HCT116 (cell line): Measurements from ENCODE around the gene TTC39C. TPM values are rescaled to one million over a fixed set of nuclear protein-coding genes. Genes with fewer than 3 reads are reported as not detected.
"Not testable (repeated sequence)": the region's sequence is repeated elsewhere in the genome, so short reads cannot be mapped to it uniquely, and the experiment has no call there.

Experiments used
- ATAC-seq: fragments of 200-7000 bp; cut with Tn5 transposase; 2 replicates; pipeline ENCODE4 v1.9.1; 2020; ENCODE audit warnings: mild to moderate bottlenecking, moderate library complexity
- BruUV-seq: library from RNA; stranded (reverse); fragments of 400-500 nt; replicated peaks from 2 replicates; lab custom pipeline; 2021; lab: Mats Ljungman, UMichigan
- CTCF ChIA-PET: fragments of 300-600 bp; sonication (Branson Sonifier 250); formaldehyde crosslinking; loops from one replicate; lab custom pipeline; 2021; ENCODE audit warnings: antibody characterized with exemption; lab: Charles Lee
- POLR2A ChIA-PET: fragments of 300-600, 350-600 bp; sonication (Branson Sonifier 250); formaldehyde crosslinking; loops from one replicate; lab custom pipeline; 2021; ENCODE audit warnings: antibody characterized with exemption; lab: Charles Lee
- RAD21 ChIA-PET, 2 experiments: fragments of 300-600 bp; sonication (Branson Sonifier 250); formaldehyde crosslinking; loops; one replicate each; lab custom pipeline; 2023; ENCODE audit warnings: low total read pairs in 2 of 2; ENCODE audit not compliant: uncharacterized antibody in 2 of 2, unreplicated experiment in 2 of 2, low non-redundant PET in 1 of 2; lab: Charles Lee
- DNase-seq: peaks from one replicate; pipeline ENCODE4 v3.0.0-alpha.2; 2010; ENCODE audit warnings: low read depth, low spot score
- H2AFZ ChIP-seq: fragments of 200-600 bp; shearing (Covaris generic), sonication (generic); 2 replicates; pipeline ENCODE4 v1.6.1; 2017; ENCODE audit warnings: low read depth, mixed run types, mixed read lengths, antibody characterized with exemption, low read length; ENCODE audit not compliant: poor library complexity, severe bottlenecking
- H3K27ac ChIP-seq: 2 replicates; pipeline ENCODE4 v1.5.1; 2012; ENCODE audit warnings: low read depth, low read length
- H3K27me3 ChIP-seq: fragments of 200-600 bp; sonication (generic); 2 replicates; pipeline ENCODE4 v1.6.1; 2016; ENCODE audit warnings: mixed run types, low read length, mixed read lengths; ENCODE audit not compliant: insufficient read depth
- H3K36me3 ChIP-seq, 2 experiments: fragments of 200-500 bp in 1 of 2; fragments of 200-600 bp in 1 of 2; sonication (Bioruptor generic) in 1 of 2; sonication (generic) in 1 of 2; 2 replicates each; pipeline versions ENCODE4 v1.5.1 to v1.6.1; 2014 to 2016; ENCODE audit warnings: low read length in 2 of 2, inconsistent platforms in 1 of 2, mixed read lengths in 1 of 2, mixed run types in 1 of 2; ENCODE audit not compliant: insufficient read depth in 2 of 2, control insufficient read depth in 1 of 2
- H3K4me1 ChIP-seq, 2 experiments: fragments of 200-600 bp in 1 of 2; sonication (generic) in 1 of 2; 2 replicates each; pipeline versions ENCODE4 v1.5.1 to v1.6.1; 2012 to 2017; ENCODE audit warnings: low read length in 2 of 2, inconsistent platforms in 1 of 2, mild to moderate bottlenecking in 1 of 2, mixed read lengths in 1 of 2, mixed run types in 1 of 2, moderate library complexity in 1 of 2; ENCODE audit not compliant: insufficient read depth in 2 of 2, control insufficient read depth in 1 of 2
- H3K4me2 ChIP-seq: fragments of 200-600 bp; sonication (generic); 2 replicates; pipeline ENCODE4 v1.6.1; 2017; ENCODE audit warnings: mixed run types, low read length, mixed read lengths
- H3K4me3 ChIP-seq, 2 experiments: fragments of 200-600 bp in 1 of 2; sonication (generic) in 1 of 2; replicated peaks in 1 of 2; 2 replicates each; pipeline ENCODE4 v1.5.1; 2011 to 2016; ENCODE audit warnings: low read length in 2 of 2, control low read depth in 1 of 2, low read depth in 1 of 2, mild to moderate bottlenecking in 1 of 2, mixed read lengths in 1 of 2, mixed run types in 1 of 2
- H3K79me2 ChIP-seq: fragments of 200-600 bp; sonication (generic); 2 replicates; pipeline ENCODE4 v1.6.1; 2017; ENCODE audit warnings: mild to moderate bottlenecking, mixed run types, low read length, moderate library complexity, mixed read lengths; ENCODE audit not compliant: insufficient read depth
- H3K9ac ChIP-seq: fragments of 200-600 bp; sonication (generic); 2 replicates; pipeline ENCODE4 v1.6.1; 2016; ENCODE audit warnings: low read length, mixed read lengths
- H3K9me2 ChIP-seq: fragments of 200-600 bp; sonication (generic), shearing (Covaris generic); 2 replicates; pipeline ENCODE4 v1.6.1; 2017; ENCODE audit warnings: mixed run types, mild to moderate bottlenecking, moderate library complexity; ENCODE audit not compliant: insufficient read depth
- H3K9me3 ChIP-seq, 2 experiments: fragments of 200-500 bp in 1 of 2; fragments of 200-600 bp in 1 of 2; sonication (Bioruptor generic) in 1 of 2; sonication (generic) in 1 of 2; 2 replicates each; pipeline ENCODE4 v1.6.1; 2014 to 2017; ENCODE audit warnings: low read length in 2 of 2, mixed read lengths in 2 of 2, inconsistent platforms in 1 of 2, low read depth in 1 of 2, mild to moderate bottlenecking in 1 of 2, mixed run types in 1 of 2, moderate library complexity in 1 of 2; ENCODE audit not compliant: control insufficient read depth in 1 of 2, insufficient read depth in 1 of 2
- H4K20me1 ChIP-seq: fragments of 200-600 bp; sonication (generic), shearing (Covaris generic); 2 replicates; pipeline ENCODE4 v1.6.1; 2017; ENCODE audit warnings: mixed run types, mild to moderate bottlenecking, moderate library complexity; ENCODE audit not compliant: insufficient read depth
- ATF3 ChIP-seq: IDR thresholded peaks from 2 replicates; pipeline ENCODE4 v1.6.1; 2012
- CEBPB ChIP-seq: IDR thresholded peaks from 2 replicates; pipeline ENCODE4 v1.6.1; 2012; ENCODE audit warnings: low read depth
- CTCF ChIP-seq, 3 experiments: fragments of 200-600 bp in 1 of 3; sonication (generic) in 1 of 3; IDR thresholded peaks in 2 of 3; conservative IDR thresholded peaks in 1 of 3; 2 replicates each; pipeline ENCODE4 v1.5.1; 2012 to 2017; ENCODE audit warnings: low read depth in 2 of 3, low read length in 2 of 3, antibody characterized with exemption in 1 of 3, borderline replicate concordance in 1 of 3, control low read depth in 1 of 3, mild to moderate bottlenecking in 1 of 3, mixed read lengths in 1 of 3, mixed run types in 1 of 3, moderate library complexity in 1 of 3; ENCODE audit not compliant: insufficient read depth in 1 of 3
- ELF1 ChIP-seq: IDR thresholded peaks from 2 replicates; pipeline ENCODE4 v1.6.1; 2012; ENCODE audit warnings: low read depth, borderline replicate concordance
- EZH2 ChIP-seq: fragments of 200-600 bp; sonication (generic); IDR thresholded peaks from 2 replicates; pipeline ENCODE4 v1.6.1; 2017; ENCODE audit warnings: antibody characterized with exemption, mixed run types
- EZH2phosphoT487 ChIP-seq: fragments of 200-600 bp; IDR thresholded peaks from 2 replicates; pipeline ENCODE4 v1.6.1; 2018; ENCODE audit warnings: antibody characterized with exemption, borderline replicate concordance
- FOSL1 ChIP-seq: IDR thresholded peaks from 2 replicates; pipeline ENCODE4 v1.6.1; 2012; ENCODE audit warnings: low read depth
- MAX ChIP-seq: IDR thresholded peaks from 2 replicates; pipeline ENCODE4 v1.6.1; 2012
- POLR2AphosphoS5 ChIP-seq: IDR thresholded peaks from 2 replicates; pipeline ENCODE4 v1.6.1; 2011; ENCODE audit warnings: mild to moderate bottlenecking, low read depth, low read length, moderate library complexity
- YY1 ChIP-seq: IDR thresholded peaks from 2 replicates; pipeline ENCODE4 v1.6.1; 2011; ENCODE audit warnings: low read length, low read depth, moderate library complexity, mild to moderate bottlenecking; ENCODE audit not compliant: insufficient replicate concordance; ENCODE audit errors: extremely low read depth
- ZFX ChIP-seq: fragments of 450-650 bp; IDR thresholded peaks from 2 replicates; pipeline ENCODE4 v1.6.1; 2017
- ZNF274 ChIP-seq: fragments of 200-500 bp; sonication (Bioruptor generic); IDR thresholded peaks from 2 replicates; pipeline ENCODE4 v1.6.1; 2014; ENCODE audit warnings: mild to moderate bottlenecking, low read depth, low read length, inconsistent platforms
- intact Hi-C: fragments of 100-400 bp; cut with micrococcal nuclease; formaldehyde crosslinking; loops from 2 replicates; pipeline ENCODE4 v1.10.0; 2022
- total RNA-seq: library from RNA; stranded (reverse); gene quantifications from one replicate; pipeline ENCODE4 v1.2.1, GENCODE V29; 2021; ENCODE audit not compliant: unreplicated experiment

TTC39C gene
- total RNA-seq, 1 experiment from 2014 or later = 24.8 TPM

- POLR2A ChIA-PET, ATAC-seq: not testable (repeated sequence)
These were observed 135.0 kb downstream of the TTC39C start for GRCh38 chr18:24149591-24149990.

GRCh38 chr18:24153397-24153796 lies 138.8 kb downstream of the TTC39C start:
- no peak overlapping the region for H3K4me3 ChIP-seq
- no peak for TF ChIP-seq ZNF274
- H3K27ac ChIP-seq = no peak overlapping the region
- H3K4me2 ChIP-seq = no peak overlapping the region
- no peaks in the 10 kb centered on the region for H3K79me2 ChIP-seq
- BruUV-seq = no TSS peak
- no peak overlapping the region for H3K9ac ChIP-seq
- no peaks in the 10 kb centered on the region for H4K20me1 ChIP-seq
- H3K36me3 ChIP-seq = no peaks in the 10 kb centered on the region
- H3K27me3 ChIP-seq = no peaks in the 10 kb centered on the region
- ChIA-PET RAD21 (no interaction called here), CTCF (no interaction called here), POLR2A (interaction anchor here (0.7 kb wide), 1 partner anchor 1934 kb away, joined by 3 read pairs; no protein-coding TSS in a partner anchor)
- H3K9me2 ChIP-seq = no peaks in the 10 kb centered on the region
- DNase-seq = no peak
- no peaks in the 10 kb centered on the region for H3K9me3 ChIP-seq
- intact Hi-C loops = no loop called here
- no peak for ATAC-seq
- no peaks in the 10 kb centered on the region for H3K4me1 ChIP-seq
- no peak overlapping the region for H2AFZ ChIP-seq

More at GRCh38 chr18:24149591-24149990, 135.0 kb downstream of the TTC39C start:
- RAD21 ChIA-PET, H3K4me2 ChIP-seq, BruUV-seq, H4K20me1 ChIP-seq, H3K4me1 ChIP-seq, H3K9me2 ChIP-seq, H3K79me2 ChIP-seq, intact Hi-C loops, H3K36me3 ChIP-seq, H3K27me3 ChIP-seq, H3K27ac ChIP-seq, H3K9me3 ChIP-seq, DNase-seq, H3K9ac ChIP-seq, H3K4me3 ChIP-seq, CTCF ChIA-PET, H2AFZ ChIP-seq: not testable (repeated sequence)

GRCh38 chr18:24157855-24158254 lies 143.3 kb downstream of the TTC39C start:
- intact Hi-C loops = no loop called here
- ChIA-PET RAD21 (no interaction called here), CTCF (no interaction called here), POLR2A (no interaction called here)
- no peak for DNase-seq
- no peak overlapping the region for H3K27ac ChIP-seq
- ATAC-seq = no peak
- no peaks in the 10 kb centered on the region for H3K9me2 ChIP-seq
- H3K9ac ChIP-seq = no peak overlapping the region
- H3K36me3 ChIP-seq = peaks cover 0 to 2% of the 10 kb centered on the region in 2 experiments; a peak in 2 of 4 replicates
- no peaks in the 10 kb centered on the region for H3K27me3 ChIP-seq
- no TSS peak for BruUV-seq
- no peak overlapping the region for H3K4me3 ChIP-seq
- H3K4me1 ChIP-seq = peaks cover 7% of the 10 kb centered on the region in 2 experiments; a peak in 3 of 4 replicates
- no peaks in the 10 kb centered on the region for H3K9me3 ChIP-seq
- no peaks in the 10 kb centered on the region for H3K79me2 ChIP-seq
- H4K20me1 ChIP-seq = no peaks in the 10 kb centered on the region
- H3K4me2 ChIP-seq = no peak overlapping the region
- H2AFZ ChIP-seq = no peak overlapping the region
- TF ChIP-seq ZFX (no peak), YY1 (no peak), MAX (no peak), ZNF274 (no peak), FOSL1 (no peak), EZH2phosphoT487 (no peak), CEBPB (no peak), ELF1 (no peak), EZH2 (no peak), ATF3 (no peak), CTCF (IDR thresholded peaks at IDR 0.05 in 2 of 3, conservative IDR thresholded peaks at IDR 0.05 in 1 of 3; ENCODE audit: borderline replicate concordance in 1 of 3, insufficient read depth in 1 of 3, low read depth in 2 of 3, low read length in 2 of 3) (no peak), POLR2AphosphoS5 (no peak)
